ENCODE measurements around the gene MRPL32. TPM values are rescaled to one million over a fixed set of nuclear protein-coding genes. Genes with fewer than 3 reads are reported as not detected.

MRPL32 gene
- total and polyA plus RNA-seq, 2 donors = 48.4 to 56.1 TPM

DNA sequence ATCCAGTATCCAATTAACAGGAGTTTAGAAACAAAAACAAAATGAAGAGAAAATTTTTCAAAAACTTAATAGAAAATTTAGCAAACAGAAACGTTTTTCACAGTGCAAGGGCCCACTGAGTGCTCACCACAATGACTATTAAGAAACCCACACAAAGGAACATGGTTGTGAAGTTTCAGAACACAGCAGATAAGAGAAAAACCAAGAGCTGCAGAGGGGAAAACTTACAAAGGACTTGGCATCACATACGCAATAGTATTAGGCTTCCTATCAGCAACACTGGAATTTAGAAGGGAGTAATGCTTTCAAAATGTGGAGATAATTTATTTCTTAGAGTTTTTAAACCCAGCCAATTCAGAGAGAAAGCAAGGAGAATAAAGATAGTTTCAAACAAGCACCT lies 18.6 kb upstream of the MRPL32 start:
- Histone ChIP-seq H3K4me3 (ENCODE audit: low read depth, low read length) (no peak overlapping the region), H3K36me3 (ENCODE audit: insufficient read depth) (no peaks in the 10 kb centered on the region), H3K27ac (ENCODE audit: low read depth) (no peak overlapping the region), H3K4me1 (ENCODE audit: insufficient read depth) (no peaks in the 10 kb centered on the region)
- 56% methylated on average over 2 of the region's 2 CpGs for WGBS
- DNase-seq (ENCODE audit: extremely low spot score) = no peak

DNA sequence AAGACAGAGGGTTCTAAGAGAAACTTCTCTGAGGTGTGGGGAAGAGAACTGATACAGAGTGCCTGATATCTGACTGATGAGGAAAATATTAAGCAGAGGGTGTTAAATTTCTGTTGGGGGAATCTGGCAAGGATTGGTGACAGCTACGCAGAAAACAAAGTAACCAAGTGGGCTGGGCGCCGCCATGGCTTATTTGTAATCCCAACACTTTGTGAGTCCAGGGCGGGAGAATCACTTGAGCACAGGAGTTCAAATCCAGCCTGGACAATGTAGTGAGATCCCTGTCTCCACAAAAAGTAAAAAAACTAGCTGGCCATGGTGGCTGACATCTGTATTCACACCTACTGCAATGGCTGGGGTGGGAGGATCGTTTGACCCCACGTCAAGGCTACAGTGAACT lies 18.2 kb upstream of the MRPL32 start:
- DNase-seq (ENCODE audit: extremely low spot score) = no peak
- H3K36me3 ChIP-seq (ENCODE audit: insufficient read depth) = no peaks in the 10 kb centered on the region
- no peak overlapping the region for H3K27ac ChIP-seq (ENCODE audit: low read depth)
- no peak overlapping the region for H3K4me3 ChIP-seq (ENCODE audit: low read depth, low read length)
- H3K4me1 ChIP-seq (ENCODE audit: insufficient read depth) = no peaks in the 10 kb centered on the region
- WGBS = 80% methylated on average over 6 of the region's 6 CpGs

DNA sequence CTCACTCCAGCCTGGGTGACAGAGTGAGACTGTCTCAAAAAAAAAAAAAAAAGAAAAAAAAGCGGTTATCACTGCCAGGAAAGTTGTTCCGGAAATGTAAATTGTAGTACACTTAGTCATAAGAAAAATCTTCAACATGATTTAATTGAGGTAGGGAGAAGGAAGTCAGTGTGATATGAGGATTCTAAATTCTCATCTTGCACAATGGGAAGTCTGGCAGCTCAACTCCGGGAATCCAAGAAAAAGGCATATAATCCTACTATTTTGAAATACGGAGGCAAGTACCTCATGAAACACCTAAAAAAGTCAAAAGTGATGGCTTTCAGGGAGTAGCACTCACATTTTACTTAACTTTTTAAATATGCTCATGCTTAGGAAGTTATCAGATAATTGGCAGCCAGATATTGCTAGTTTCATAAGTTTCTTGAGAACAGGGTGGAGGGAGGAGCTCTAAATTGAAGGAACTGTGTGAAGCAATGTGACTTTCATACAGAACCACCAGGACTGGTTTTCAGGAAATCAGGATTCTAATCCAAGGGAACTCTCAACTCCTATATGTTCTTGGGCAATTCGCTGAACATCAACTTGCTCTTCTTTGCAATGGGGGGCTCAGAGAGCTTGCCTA lies 17.6 kb upstream of the MRPL32 start:
- DNase-seq (ENCODE audit: extremely low spot score) = no peak
- H3K36me3 ChIP-seq (ENCODE audit: insufficient read depth) = no peaks in the 10 kb centered on the region
- H3K27ac ChIP-seq (ENCODE audit: low read depth) = no peak overlapping the region
- 50% methylated on average over 5 of the region's 5 CpGs for WGBS
- H3K4me1 ChIP-seq (ENCODE audit: insufficient read depth) = no peaks in the 10 kb centered on the region
- no peak overlapping the region for H3K4me3 ChIP-seq (ENCODE audit: low read depth, low read length)

DNA sequence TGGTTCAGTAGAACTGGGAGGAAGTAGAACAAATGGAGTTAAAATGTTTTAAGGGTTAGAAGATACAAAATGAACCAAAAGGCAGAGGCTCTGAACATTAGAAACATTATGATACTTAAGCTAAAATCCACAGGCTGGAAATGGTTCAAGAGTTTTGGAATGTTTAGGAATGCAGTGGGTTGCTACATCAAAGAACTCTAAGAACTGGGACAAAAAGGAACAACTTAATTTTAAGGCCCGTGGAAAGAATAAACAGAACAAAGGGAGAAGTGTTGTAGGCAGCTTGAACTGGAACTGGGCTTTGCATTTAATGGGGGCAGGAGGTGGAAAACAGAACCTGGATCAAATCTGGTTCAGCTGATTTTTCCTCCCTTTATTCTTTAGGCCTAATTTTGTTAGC lies 16.8 kb upstream of the MRPL32 start:
- Histone ChIP-seq H3K4me1 (ENCODE audit: insufficient read depth) (no peaks in the 10 kb centered on the region), H3K36me3 (ENCODE audit: insufficient read depth) (no peaks in the 10 kb centered on the region), H3K4me3 (ENCODE audit: low read depth, low read length) (no peak overlapping the region), H3K27ac (ENCODE audit: low read depth) (no peak overlapping the region)
- WGBS = 44% methylated on average over 1 of the region's 1 CpG
- DNase-seq (ENCODE audit: extremely low spot score) = no peak

DNA sequence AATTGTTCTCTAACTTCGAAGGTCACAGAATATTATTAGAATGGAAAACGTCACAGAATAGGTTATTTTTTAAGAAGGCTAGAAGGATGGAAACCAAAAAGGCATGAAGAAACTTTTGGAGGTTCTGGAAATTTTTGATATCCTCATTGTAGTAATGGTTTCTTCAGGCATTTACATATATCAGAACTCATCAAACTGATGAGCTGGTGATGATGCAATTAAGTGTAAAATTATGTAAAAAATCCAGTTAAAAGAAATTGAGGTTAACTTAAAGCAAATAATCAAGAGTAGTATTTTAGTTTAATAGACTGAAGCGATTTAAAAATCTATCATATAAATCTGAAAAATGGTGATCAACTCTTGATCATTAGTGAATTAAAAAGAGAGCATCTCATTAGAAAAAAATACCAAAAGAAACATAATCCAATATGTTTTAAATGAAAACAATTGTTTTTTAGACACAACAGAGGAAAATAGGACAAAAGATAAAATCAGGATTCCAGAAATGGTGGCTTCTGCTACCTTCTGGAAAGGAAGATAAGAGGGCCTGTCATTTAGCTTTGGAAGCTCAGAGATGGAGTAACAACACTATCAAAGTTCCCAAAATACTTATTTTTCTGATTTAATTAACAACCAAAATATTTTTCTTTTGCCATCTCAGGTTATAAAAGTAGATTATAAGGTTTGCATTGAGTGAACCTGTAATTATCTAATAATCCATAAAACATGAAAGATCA lies 10.0 kb upstream of the MRPL32 start:
- no peak overlapping the region for H3K27ac ChIP-seq (ENCODE audit: low read depth)
- peaks cover 3% of the 10 kb centered on the region for H3K36me3 ChIP-seq (ENCODE audit: insufficient read depth)
- no peak for DNase-seq (ENCODE audit: extremely low spot score)
- no peak overlapping the region for H3K4me3 ChIP-seq (ENCODE audit: low read depth, low read length)
- WGBS = 94% methylated on average over 3 of the region's 3 CpGs
- H3K4me1 ChIP-seq (ENCODE audit: insufficient read depth) = no peaks in the 10 kb centered on the region

DNA sequence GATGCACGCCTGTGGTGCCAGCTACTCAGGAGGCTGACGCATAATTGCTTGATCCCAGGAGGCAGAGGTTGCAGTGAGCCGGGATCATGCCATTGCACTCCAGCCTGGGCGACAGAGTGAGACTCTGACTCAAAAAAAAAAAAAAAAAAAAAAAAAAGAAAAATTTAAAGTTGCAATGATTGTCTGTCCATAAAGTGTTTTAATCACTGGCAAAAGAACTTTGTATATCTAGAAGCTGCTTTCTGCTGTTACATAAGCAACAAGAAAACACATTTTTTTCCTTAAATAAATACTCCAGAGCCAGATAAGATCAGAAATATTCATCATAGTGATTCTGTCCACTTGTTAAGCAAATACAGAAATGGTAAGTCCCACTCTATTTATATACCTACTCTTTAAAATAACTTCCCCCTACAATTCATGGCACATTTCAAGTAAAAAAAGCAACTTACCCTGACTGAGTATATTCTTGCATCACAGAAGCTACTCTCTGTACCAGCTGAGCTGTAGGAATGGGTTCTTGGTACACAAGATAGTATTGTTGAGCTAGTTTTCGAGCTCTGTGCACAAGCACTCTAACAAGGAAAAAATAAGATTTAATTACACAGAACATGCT lies 7.8 kb upstream of the MRPL32 start:
- no peak overlapping the region for H3K27ac ChIP-seq (ENCODE audit: low read depth)
- no peak for DNase-seq (ENCODE audit: extremely low spot score)
- 94% methylated on average over 5 of the region's 5 CpGs for WGBS
- H3K36me3 ChIP-seq (ENCODE audit: insufficient read depth) = peaks cover 3% of the 10 kb centered on the region
- H3K4me3 ChIP-seq (ENCODE audit: low read depth, low read length) = no peak overlapping the region
- H3K4me1 ChIP-seq (ENCODE audit: insufficient read depth) = no peaks in the 10 kb centered on the region

DNA sequence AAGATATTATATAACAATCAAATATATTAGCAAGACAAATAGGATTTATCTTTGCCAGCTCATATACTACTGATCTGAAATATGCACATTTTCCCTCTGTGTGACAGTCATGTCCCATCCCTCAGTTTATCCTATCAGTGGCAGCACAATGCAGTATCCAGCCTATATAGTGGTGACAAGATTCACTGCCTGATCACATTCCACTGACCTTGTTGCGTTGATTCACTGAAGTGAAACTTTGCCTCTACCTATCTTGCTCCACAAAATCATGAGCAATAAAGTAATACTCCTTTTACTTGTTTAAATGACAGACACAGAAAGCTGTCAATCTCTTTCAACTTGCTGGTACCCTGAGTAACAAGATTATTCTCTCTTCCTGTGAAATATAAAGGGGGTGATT lies 6.5 kb upstream of the MRPL32 start:
- peaks cover 2% of the 10 kb centered on the region for H3K4me1 ChIP-seq (ENCODE audit: insufficient read depth)
- H3K4me3 ChIP-seq (ENCODE audit: low read depth, low read length) = no peak overlapping the region
- DNase-seq (ENCODE audit: extremely low spot score) = no peak
- H3K27ac ChIP-seq (ENCODE audit: low read depth) = no peak overlapping the region
- H3K36me3 ChIP-seq (ENCODE audit: insufficient read depth) = peaks cover 3% of the 10 kb centered on the region
- WGBS = 92% methylated on average over 1 of the region's 1 CpG

DNA sequence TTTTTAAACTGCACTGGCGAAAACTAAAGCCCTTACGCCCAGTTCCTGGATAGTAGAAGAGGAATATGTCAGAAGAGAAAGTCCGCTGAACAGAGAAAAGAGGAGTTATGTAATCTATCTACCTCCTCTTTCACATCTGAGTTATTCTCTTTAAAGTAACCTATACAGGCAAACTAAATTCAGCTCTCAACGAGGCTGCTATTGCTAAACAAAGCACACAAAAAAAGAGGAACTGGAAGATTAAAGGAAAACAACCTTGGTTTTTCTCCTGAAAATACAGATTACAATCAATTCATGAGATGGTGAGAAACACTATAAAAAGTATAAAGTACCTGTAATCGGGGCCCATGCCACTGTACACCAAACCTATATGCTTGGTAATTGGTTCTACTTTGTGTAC lies 6.0 kb upstream of the MRPL32 start:
- DNase-seq (ENCODE audit: extremely low spot score) = no peak
- peaks cover 3% of the 10 kb centered on the region for H3K36me3 ChIP-seq (ENCODE audit: insufficient read depth)
- peaks cover 2% of the 10 kb centered on the region for H3K4me1 ChIP-seq (ENCODE audit: insufficient read depth)
- no peak overlapping the region for H3K4me3 ChIP-seq (ENCODE audit: low read depth, low read length)
- WGBS = 88% methylated on average over 5 of the region's 5 CpGs
- no peak overlapping the region for H3K27ac ChIP-seq (ENCODE audit: low read depth)

DNA sequence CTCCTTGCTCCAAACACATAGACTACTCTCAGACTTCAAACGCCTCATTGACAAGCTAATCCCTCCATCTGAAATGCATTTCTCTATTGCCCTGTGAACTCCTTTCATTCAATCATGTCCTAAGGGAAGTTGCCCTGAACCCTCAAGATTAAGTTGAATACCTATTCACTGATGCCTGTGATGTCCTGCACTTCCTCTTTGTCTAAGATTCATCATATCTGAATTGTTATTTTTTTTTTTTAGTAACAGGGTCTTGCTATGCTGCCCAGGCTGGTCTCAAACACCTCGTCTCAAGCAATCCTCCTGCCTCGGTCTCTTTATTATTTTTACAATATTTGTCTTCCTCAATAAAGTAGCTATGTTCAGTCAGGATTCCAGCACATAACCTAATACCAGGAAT lies 3.4 kb upstream of the MRPL32 start:
- Histone ChIP-seq H3K27ac (ENCODE audit: low read depth) (no peak overlapping the region), H3K36me3 (ENCODE audit: insufficient read depth) (peaks cover 3% of the 10 kb centered on the region), H3K4me1 (ENCODE audit: insufficient read depth) (peaks cover 2% of the 10 kb centered on the region), H3K4me3 (ENCODE audit: low read depth, low read length) (no peak overlapping the region)
- 51% methylated on average over 3 of the region's 3 CpGs for WGBS
- no peak for DNase-seq (ENCODE audit: extremely low spot score)

DNA sequence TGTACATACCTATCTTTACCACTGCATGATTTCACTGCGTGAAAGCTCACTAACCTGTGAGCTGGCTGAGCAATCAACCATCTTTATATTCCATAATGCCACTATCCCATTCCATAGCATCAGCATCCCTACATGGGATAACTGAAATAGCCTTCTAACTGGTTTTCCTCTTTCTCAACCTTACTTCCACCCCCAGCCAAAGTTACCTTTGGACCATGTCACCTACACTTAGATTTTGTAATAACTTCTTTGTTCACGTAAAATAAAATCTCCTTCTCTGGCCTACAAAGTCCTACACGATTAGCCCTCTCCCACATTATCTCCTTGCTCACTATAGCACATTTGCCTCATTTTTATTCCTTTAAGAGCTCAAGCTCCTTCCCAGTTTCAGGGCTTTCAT lies 2.7 kb upstream of the MRPL32 start:
- DNase-seq (ENCODE audit: extremely low spot score) = no peak
- Histone ChIP-seq H3K27ac (ENCODE audit: low read depth) (no peak overlapping the region), H3K4me1 (ENCODE audit: insufficient read depth) (peaks cover 2% of the 10 kb centered on the region), H3K4me3 (ENCODE audit: low read depth, low read length) (no peak overlapping the region), H3K36me3 (ENCODE audit: insufficient read depth) (peaks cover 3% of the 10 kb centered on the region)
- WGBS = 61% methylated on average over 3 of the region's 3 CpGs

DNA sequence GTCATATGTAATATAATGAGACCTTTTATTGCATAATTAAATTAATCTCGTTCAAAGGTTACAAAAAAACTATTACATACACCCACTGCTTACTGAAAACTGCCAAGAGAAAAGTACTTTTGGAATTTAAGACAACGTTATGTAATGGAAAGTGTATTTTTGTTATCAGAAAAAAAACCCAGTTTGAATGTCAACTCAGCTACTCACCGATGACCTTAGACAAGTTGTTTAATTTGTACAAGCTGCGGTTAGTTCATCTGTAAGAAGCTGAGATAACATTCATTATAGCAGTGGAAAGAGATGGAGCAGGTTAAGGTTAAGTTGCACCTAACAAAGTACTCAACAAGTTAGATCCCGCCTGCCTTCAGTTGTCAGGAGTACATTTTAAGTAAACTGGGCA lies 1.3 kb upstream of the MRPL32 start:
- H3K27ac ChIP-seq (ENCODE audit: low read depth) = no peak overlapping the region
- H3K4me3 ChIP-seq (ENCODE audit: low read depth, low read length) = peak overlapping the region; percentile 70
- H3K4me1 ChIP-seq (ENCODE audit: insufficient read depth) = peaks cover 2% of the 10 kb centered on the region
- DNase-seq (ENCODE audit: extremely low spot score) = no peak
- 14% methylated on average over 5 of the region's 5 CpGs for WGBS
- H3K36me3 ChIP-seq (ENCODE audit: insufficient read depth) = no peaks in the 10 kb centered on the region

DNA sequence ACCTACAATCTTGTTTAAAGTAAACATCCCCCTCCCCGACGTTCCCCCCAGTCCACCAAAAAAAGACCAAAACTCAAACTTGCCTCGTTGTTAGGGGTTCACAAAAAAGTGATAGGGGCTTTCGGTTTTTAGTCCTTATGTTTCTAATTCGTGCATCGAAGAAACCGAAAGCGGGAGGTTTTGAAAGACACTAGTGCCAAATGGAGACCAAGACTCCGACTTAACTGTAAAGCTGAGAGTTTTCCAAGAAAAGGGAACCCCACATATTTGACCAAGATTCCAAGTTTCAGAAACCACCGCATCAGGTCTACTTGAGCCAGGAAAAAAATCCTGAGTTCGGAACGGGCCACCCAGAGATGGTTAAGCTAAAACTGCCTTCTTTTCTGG lies 736 bp upstream of the MRPL32 start:
- under 1% methylated on average over 12 of the region's 12 CpGs for WGBS
- H3K36me3 ChIP-seq (ENCODE audit: insufficient read depth) = no peaks in the 10 kb centered on the region
- H3K4me3 ChIP-seq (ENCODE audit: low read depth, low read length) = peak overlapping the region; percentile 70
- H3K4me1 ChIP-seq (ENCODE audit: insufficient read depth) = peaks cover 2% of the 10 kb centered on the region
- DNase-seq (ENCODE audit: extremely low spot score) = no peak
- no peak overlapping the region for H3K27ac ChIP-seq (ENCODE audit: low read depth)

DNA sequence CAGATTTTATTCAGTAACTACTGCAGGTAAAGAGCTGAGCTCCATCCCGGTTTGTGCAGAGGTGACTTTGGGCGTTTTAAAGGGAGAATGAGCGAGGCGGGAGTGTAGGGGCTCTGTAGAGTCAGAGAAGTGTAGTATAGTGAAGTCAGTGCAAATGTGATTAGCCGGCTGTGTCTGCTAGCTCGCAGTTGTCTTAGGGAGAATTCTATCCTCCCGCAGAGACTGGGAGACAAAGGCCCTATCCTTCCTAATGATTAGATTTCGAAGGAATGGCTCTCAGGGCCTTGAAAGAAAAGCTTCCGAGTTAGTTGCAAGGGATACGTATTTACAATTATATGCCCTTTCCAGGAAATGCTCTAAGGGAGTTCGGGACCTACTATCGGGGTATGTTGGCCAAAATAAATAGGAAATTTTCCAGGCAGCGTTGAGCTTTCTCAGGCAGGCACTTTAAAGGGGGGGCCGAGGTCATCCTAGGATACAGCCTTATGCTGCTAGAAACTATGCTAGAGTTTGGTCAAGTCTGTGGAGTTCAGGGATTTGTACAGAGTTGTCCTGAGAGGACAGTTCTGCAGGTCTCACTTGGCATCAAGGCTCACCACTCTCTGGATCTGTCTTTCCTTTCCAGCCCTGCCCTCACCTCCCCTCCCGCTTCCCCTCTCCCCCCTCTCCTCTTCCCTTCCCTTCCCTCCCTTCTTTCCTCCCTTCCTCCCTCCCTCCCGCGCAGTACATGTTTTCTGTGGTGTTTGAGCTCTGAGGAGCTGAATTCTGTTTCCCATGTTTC lies 825 bp downstream of the MRPL32 start:
- Histone ChIP-seq H3K4me3 (ENCODE audit: low read depth, low read length) (peak overlapping the region; percentile 72), H3K27ac (ENCODE audit: low read depth) (no peak overlapping the region), H3K36me3 (ENCODE audit: insufficient read depth) (no peaks in the 10 kb centered on the region), H3K4me1 (ENCODE audit: insufficient read depth) (peaks cover 2% of the 10 kb centered on the region)
- DNase-seq (ENCODE audit: extremely low spot score) = no peak
- WGBS = 3% methylated on average over 17 of the region's 17 CpGs

DNA sequence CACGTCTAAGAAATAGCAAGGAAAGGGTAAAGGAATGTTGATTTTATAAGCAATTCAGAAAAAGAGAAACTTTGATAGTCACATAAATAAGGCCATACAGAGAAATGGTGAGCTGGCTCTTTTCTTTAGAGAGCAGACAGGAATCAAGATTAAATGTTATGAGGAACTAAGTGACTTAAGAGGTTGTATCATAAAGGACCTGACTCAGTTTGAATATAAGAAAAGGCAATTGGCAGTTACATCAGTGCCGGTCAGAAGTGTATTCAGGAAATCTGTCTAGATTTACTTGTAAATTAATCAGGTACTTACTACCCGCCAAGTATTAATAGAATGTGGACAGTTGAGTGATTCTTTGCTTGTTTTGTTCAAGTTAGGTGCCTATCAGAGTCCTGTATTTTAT lies 2.1 kb downstream of the MRPL32 start:
- Histone ChIP-seq H3K27ac (ENCODE audit: low read depth) (no peak overlapping the region), H3K36me3 (ENCODE audit: insufficient read depth) (peaks cover 2% of the 10 kb centered on the region), H3K4me1 (ENCODE audit: insufficient read depth) (peaks cover 2% of the 10 kb centered on the region), H3K4me3 (ENCODE audit: low read depth, low read length) (no peak overlapping the region)
- WGBS = 87% methylated on average over 3 of the region's 3 CpGs
- no peak for DNase-seq (ENCODE audit: extremely low spot score)

Data from urinary bladder (tissue), 4 donors.